HG03139 (cell line): ENCODE data around the gene NEK5.
"Not testable (repeated sequence)": the region's sequence is repeated elsewhere in the genome, so short reads cannot be mapped to it uniquely, and the experiment has no call there.

Source experiments
- ATAC-seq: cut with Tn5 transposase; IDR thresholded peaks from one replicate; pipeline ENCODE4 v1.9.1; 2021; ENCODE audit not compliant: unreplicated experiment

Gene NEK5

GRCh38 chr13:52082601-52083000, 46.3 kb downstream of the NEK5 start:
- ATAC-seq = no peak

GRCh38 chr13:52079891-52080290, 49.0 kb downstream of the NEK5 start:
- not testable (repeated sequence) for ATAC-seq

- no peak for ATAC-seq
Measured at GRCh38 chr13:52070929-52071523, 57.8 kb downstream of the NEK5 start.

GRCh38 chr13:52067237-52067636, 61.6 kb downstream of the NEK5 start:
- ATAC-seq = no peak

GRCh38 chr13:52061587-52061986, 67.3 kb downstream of the NEK5 start:
- ATAC-seq = no peak

- not testable (repeated sequence) for ATAC-seq
Measured at GRCh38 chr13:52061064-52061463, 67.8 kb downstream of the NEK5 start.

GRCh38 chr13:52053460-52053859, 75.4 kb downstream of the NEK5 start:
- no peak for ATAC-seq

GRCh38 chr13:52051400-52051799, 77.5 kb downstream of the NEK5 start:
- no peak for ATAC-seq

GRCh38 chr13:52048516-52048915, 80.4 kb downstream of the NEK5 start:
- ATAC-seq = no peak

GRCh38 chr13:52047463-52047862, 81.4 kb downstream of the NEK5 start:
- no peak for ATAC-seq

- no peak for ATAC-seq
Measured at GRCh38 chr13:52043675-52044074, 85.2 kb downstream of the NEK5 start.

- no peak for ATAC-seq
Measured at GRCh38 chr13:52036037-52036436, 92.8 kb downstream of the NEK5 start.

- no peak for ATAC-seq
Measured at GRCh38 chr13:52034616-52035226, 94.2 kb downstream of the NEK5 start.

- ATAC-seq = no peak
Measured at GRCh38 chr13:52033039-52033438, 95.8 kb downstream of the NEK5 start.

- not testable (repeated sequence) for ATAC-seq
Measured at GRCh38 chr13:52030401-52030800, 98.5 kb downstream of the NEK5 start.

- ATAC-seq = no peak
Measured at GRCh38 chr13:52029569-52029968, 99.3 kb downstream of the NEK5 start.

- ATAC-seq = no peak
Measured at GRCh38 chr13:52027832-52028231, 101.0 kb downstream of the NEK5 start.

GRCh38 chr13:52026246-52026626, 102.6 kb downstream of the NEK5 start:
- ATAC-seq = no peak

- ATAC-seq = no peak
Measured at GRCh38 chr13:52025475-52026245, 103.2 kb downstream of the NEK5 start.

GRCh38 chr13:52024481-52024880, 104.4 kb downstream of the NEK5 start, which contains the start of gene UTP14C:
Gene UTP14C, plus strand, starts transcription at chr13:52024691. Its CDS starts 4,114 bp downstream, at chr13:52028805.
- no peak for ATAC-seq

GRCh38 chr13:52022356-52022755, 106.5 kb downstream of the NEK5 start:
- ATAC-seq = no peak

- ATAC-seq = no peak
Measured at GRCh38 chr13:52020191-52020590, 108.7 kb downstream of the NEK5 start.
